Activated B cell treated with CpG ODN at 0.5 μM for 24 hours (primary cell): ENCODE data around the gene GBA2. TPM values are rescaled to one million over a fixed set of nuclear protein-coding genes. Genes with fewer than 3 reads are reported as not detected.

ENCODE experiments used
- ATAC-seq: fragments of 200-7000 bp; cut with Tn5 transposase; one replicate; pipeline ENCODE4 v1.10.0; 2021; ENCODE audit warnings: low read depth, mild to moderate bottlenecking, moderate library complexity
- CTCF ChIA-PET: fragments of 350-600 bp; sonication (Branson Sonifier 250); formaldehyde crosslinking; loops from one replicate; lab custom pipeline; 2021; ENCODE audit warnings: antibody characterized with exemption; lab: Charles Lee
- POLR2A ChIA-PET: fragments of 350-600 bp; sonication (Branson Sonifier 250); formaldehyde crosslinking; loops from one replicate; lab custom pipeline; 2021; ENCODE audit warnings: antibody characterized with exemption; lab: Charles Lee
- DNase-seq: peaks from one replicate; pipeline ENCODE4 v3.0.0; 2022
- H3K27ac Mint-ChIP-seq: one replicate; pipeline ENCODE4 v1.8.0; 2020; ENCODE audit warnings: mixed read lengths
- H3K27me3 Mint-ChIP-seq: one replicate; pipeline ENCODE4 v1.8.0; 2021; ENCODE audit warnings: mixed read lengths
- H3K36me3 Mint-ChIP-seq: one replicate; pipeline ENCODE4 v1.8.0; 2021; ENCODE audit warnings: low read depth, mixed read lengths
- H3K4me1 Mint-ChIP-seq: one replicate; pipeline ENCODE4 v1.8.0; 2021; ENCODE audit warnings: mixed read lengths
- H3K4me3 Mint-ChIP-seq: one replicate; pipeline ENCODE4 v1.8.0; 2020; ENCODE audit warnings: mild to moderate bottlenecking, mixed read lengths
- H3K9me3 Mint-ChIP-seq: one replicate; pipeline ENCODE4 v1.8.0; 2020; ENCODE audit warnings: mixed read lengths
- intact Hi-C: fragments of 100-400 bp; cut with micrococcal nuclease; formaldehyde crosslinking; loops from one replicate; pipeline ENCODE4 v1.15.1; 2024
- total RNA-seq: library from RNA; stranded (reverse); gene quantifications from 2 replicates; pipeline ENCODE4 v1.2.3, GENCODE V29; 2022
- TF ChIP-seq, protein P1 (sequence below): fragments of 200-600 bp; IDR thresholded peaks from one replicate; pipeline ENCODE4 v1.8.0; 2022; ENCODE audit warnings: antibody characterized with exemption, mild to moderate bottlenecking

The GBA2 gene
- total RNA-seq, 1 donor from 2014 or later = 104 TPM

DNA sequence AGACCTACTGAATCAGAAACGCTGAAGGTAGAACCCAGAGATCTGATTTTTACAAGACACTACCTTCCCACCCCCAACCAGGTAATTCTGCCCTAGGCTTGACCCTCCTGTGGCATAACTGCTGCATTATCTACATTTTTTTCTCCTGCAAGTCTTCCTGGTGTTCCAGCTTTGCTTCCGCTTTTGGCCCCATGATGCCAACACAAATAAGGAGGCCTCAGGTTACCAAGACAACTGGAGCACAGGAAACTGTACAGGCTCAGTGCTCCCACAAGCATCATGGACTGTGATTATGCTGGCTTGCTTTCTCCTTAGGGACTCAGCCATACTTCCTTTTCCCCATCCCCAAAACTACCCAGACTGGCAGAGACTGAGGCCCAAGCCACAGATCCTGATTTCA, 11.6 kb upstream of the GBA2 start:
- ChIA-PET CTCF (interaction anchor here (0.8 to 2.1 kb wide), 3 partner anchors 22 to 66 kb away, joined by 3 to 7 read pairs (median 3); no protein-coding TSS in a partner anchor), POLR2A (interaction anchor here (1.9 kb wide), 1 partner anchor 12 kb away, joined by 6 read pairs; the partner anchor contains the start of genes GBA2 and RGP1)
- H3K36me3 Mint-ChIP-seq = peaks cover 11% of the 10 kb centered on the region
- no peak overlapping the region for H3K4me3 Mint-ChIP-seq
- TF ChIP-seq, protein P1, sequence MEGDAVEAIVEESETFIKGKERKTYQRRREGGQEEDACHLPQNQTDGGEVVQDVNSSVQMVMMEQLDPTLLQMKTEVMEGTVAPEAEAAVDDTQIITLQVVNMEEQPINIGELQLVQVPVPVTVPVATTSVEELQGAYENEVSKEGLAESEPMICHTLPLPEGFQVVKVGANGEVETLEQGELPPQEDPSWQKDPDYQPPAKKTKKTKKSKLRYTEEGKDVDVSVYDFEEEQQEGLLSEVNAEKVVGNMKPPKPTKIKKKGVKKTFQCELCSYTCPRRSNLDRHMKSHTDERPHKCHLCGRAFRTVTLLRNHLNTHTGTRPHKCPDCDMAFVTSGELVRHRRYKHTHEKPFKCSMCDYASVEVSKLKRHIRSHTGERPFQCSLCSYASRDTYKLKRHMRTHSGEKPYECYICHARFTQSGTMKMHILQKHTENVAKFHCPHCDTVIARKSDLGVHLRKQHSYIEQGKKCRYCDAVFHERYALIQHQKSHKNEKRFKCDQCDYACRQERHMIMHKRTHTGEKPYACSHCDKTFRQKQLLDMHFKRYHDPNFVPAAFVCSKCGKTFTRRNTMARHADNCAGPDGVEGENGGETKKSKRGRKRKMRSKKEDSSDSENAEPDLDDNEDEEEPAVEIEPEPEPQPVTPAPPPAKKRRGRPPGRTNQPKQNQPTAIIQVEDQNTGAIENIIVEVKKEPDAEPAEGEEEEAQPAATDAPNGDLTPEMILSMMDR = no peak
- intact Hi-C loops = no loop called here
- H3K27me3 Mint-ChIP-seq = no peaks in the 10 kb centered on the region
- H3K27ac Mint-ChIP-seq = peak overlapping the region; percentile 22
- DNase-seq = no peak
- no peak for ATAC-seq
- H3K9me3 Mint-ChIP-seq = no peaks in the 10 kb centered on the region
- peaks cover 55% of the 10 kb centered on the region for H3K4me1 Mint-ChIP-seq

DNA sequence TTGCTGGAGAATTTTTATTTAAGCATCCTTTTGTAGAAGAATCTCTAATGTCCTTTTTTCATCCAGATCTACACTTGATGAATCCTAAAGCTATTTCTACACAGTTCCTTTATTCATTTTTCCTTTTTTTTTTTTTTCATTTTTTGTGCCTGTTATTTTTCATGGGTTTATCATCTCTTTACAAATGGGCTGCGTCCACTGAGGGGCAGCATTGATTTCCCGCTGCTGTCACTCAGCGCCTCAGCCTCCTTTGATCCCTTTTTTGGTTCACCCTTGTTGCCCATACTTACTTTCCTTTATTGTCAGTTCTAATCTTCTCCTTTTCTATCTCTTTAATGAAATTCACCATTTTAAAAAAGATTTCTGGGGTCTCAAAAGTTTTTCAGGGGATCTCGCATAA, 10.8 kb upstream of the GBA2 start:
- TF ChIP-seq, protein P1 = no peak
- ATAC-seq (no peak), DNase-seq (no peak)
- POLR2A ChIA-PET = interaction anchor here (0.6 to 1.9 kb wide), 2 partner anchors 11 to 126 kb away, joined by 5 to 6 read pairs; partner anchors contain the start of genes GBA2 and RGP1
- Mint-ChIP-seq H3K9me3 (no peaks in the 10 kb centered on the region), H3K27me3 (no peaks in the 10 kb centered on the region), H3K36me3 (peaks cover 15% of the 10 kb centered on the region), H3K27ac (peak overlapping the region; percentile 43), H3K4me3 (no peak overlapping the region), H3K4me1 (peaks cover 61% of the 10 kb centered on the region)
- intact Hi-C loops = no loop called here
- CTCF ChIA-PET = interaction anchor here (0.9 to 2.1 kb wide), 3 partner anchors 21 to 66 kb away, joined by 3 to 7 read pairs (median 4); no protein-coding TSS in a partner anchor

DNA sequence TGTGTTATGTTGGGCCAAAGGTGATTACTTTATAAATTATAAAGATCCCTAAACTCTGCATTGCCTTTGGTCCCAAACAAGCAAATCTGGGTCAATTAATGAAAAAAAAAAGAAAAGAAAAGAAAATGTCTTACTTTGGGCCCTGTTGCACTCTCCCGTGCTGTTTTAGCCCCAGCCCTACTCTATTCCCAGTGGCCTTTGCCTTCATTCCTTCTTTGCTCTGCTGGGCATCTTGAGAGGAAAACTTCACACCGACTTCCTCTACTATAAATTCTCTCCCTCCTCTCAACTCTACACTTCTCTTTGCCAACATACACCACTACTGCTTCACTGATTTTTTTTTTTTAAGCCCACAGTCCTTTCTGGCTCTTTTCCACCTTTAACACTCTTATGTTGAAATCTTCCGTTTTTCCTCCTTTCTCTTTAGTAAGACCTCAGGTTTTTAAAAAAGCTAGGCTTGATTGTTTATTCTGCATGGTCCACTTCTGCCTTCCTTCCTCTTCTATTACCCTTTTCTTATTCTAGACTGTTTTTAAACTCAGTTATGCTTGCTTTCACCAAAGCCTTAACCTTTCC, 9.5 kb upstream of the GBA2 start:
- H3K9me3 Mint-ChIP-seq = no peaks in the 10 kb centered on the region
- peaks cover 61% of the 10 kb centered on the region for H3K4me1 Mint-ChIP-seq
- intact Hi-C loops = no loop called here

DNA sequence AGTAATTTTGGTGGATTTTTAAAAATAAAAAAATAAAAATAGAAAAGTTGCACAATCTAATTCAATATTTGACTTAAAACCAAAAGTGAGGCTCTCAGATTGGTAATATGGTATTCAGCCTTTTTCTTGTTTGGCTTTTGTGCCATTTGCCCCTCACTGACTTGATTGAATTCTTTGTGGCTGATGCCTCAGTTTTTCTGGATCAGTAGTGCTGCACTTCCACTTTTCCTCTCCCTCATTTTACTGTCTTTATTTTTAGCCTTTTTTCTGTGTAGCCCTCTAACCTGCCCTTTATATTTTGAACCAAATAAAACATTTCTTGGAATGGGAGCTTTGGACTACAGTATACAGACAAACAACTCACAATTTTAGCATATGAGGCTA, 8.9 kb upstream of the GBA2 start:
- peaks cover 60% of the 10 kb centered on the region for H3K4me1 Mint-ChIP-seq

More for the DNA sequence above, 9.5 kb upstream of the GBA2 start:
- ChIA-PET CTCF (interaction anchor here (1.0 to 2.6 kb wide), 3 partner anchors 31 to 124 kb away, joined by 4 to 15 read pairs (median 4); no protein-coding TSS in a partner anchor), POLR2A (interaction anchor here (0.7 to 1.9 kb wide), 7 partner anchors 9 to 644 kb away, joined by 3 to 7 read pairs (median 4); partner anchors contain the start of genes CREB3, GBA2, HINT2 and RGP1)
- no peak for DNase-seq
- H3K27ac Mint-ChIP-seq = peak overlapping the region; percentile 76
- ATAC-seq = no peak
- peak overlapping the region; percentile 39 for H3K4me3 Mint-ChIP-seq
- peaks cover 23% of the 10 kb centered on the region for H3K36me3 Mint-ChIP-seq
- H3K27me3 Mint-ChIP-seq = no peaks in the 10 kb centered on the region
- TF ChIP-seq, protein P1 = no peak

More for the DNA sequence above, 8.9 kb upstream of the GBA2 start:
- Mint-ChIP-seq H3K9me3 (no peaks in the 10 kb centered on the region), H3K36me3 (peaks cover 30% of the 10 kb centered on the region), H3K27me3 (no peaks in the 10 kb centered on the region), H3K27ac (peak overlapping the region; percentile 76), H3K4me3 (peak overlapping the region; percentile 64)
- no peak for ATAC-seq
- ChIA-PET POLR2A (interaction anchor here (0.6 to 1.6 kb wide), 6 partner anchors 15 to 644 kb away, joined by 3 to 10 read pairs (median 4); partner anchors contain the start of genes CREB3 and TLN1), CTCF (interaction anchor here (1.0 to 2.6 kb wide), 2 partner anchors 32 to 124 kb away, joined by 4 to 15 read pairs; no protein-coding TSS in a partner anchor)
- TF ChIP-seq, protein P1 = no peak
- intact Hi-C loops = loop anchor here (1.0 kb wide), 5 partner anchors 9 to 154 kb away; partner anchors contain the start of genes CREB3, GBA2, HINT2 and RGP1
- no peak for DNase-seq
